Stimulated activated CD4-positive, alpha-beta T cell treated with anti-CD3 and anti-CD28 coated beads, Interleukin-2, amount 100 ng/mL, for 24 hours (primary cell): ENCODE data around the gene EIF4G3.
A peak's percentile ranks its signal among the peaks of the same experiment; 100 is the strongest.
"Not testable (repeated sequence)": the region's sequence is repeated elsewhere in the genome, so short reads cannot be mapped to it uniquely, and the experiment has no call there.

ENCODE experiments used
- DNase-seq, 2 donors: peaks; one replicate each; pipeline ENCODE4 v3.0.0-alpha.2; 2020

Gene EIF4G3

DNA sequence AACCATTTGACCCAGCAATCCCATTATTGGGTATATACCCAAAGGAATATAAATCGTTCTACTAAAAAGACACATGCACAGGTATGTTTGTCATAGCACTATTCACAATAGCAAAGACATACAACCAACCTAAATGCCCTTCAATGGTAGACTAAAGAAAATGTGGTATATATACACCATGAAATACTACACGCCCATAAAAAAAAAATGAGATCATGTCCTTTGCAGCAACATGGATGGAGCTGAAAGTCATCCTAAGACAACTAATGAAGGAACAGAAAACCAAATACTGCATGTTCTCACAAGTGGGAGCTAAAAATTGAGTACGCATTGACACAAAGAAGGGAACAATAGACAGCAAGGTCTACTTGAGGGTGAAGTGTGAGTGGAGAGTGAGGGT is 72.0 kb downstream of the EIF4G3 start:
- DNase-seq: no peak

GRCh38 chr1:21100481-21100921 is 76.2 kb downstream of the EIF4G3 start:
- no peak for DNase-seq

GRCh38 chr1:21099869-21100131 is 76.9 kb downstream of the EIF4G3 start:
- DNase-seq: no peak

- DNase-seq: no peak
These were observed 77.4 kb downstream of the EIF4G3 start for GRCh38 chr1:21099034-21099868.

DNA sequence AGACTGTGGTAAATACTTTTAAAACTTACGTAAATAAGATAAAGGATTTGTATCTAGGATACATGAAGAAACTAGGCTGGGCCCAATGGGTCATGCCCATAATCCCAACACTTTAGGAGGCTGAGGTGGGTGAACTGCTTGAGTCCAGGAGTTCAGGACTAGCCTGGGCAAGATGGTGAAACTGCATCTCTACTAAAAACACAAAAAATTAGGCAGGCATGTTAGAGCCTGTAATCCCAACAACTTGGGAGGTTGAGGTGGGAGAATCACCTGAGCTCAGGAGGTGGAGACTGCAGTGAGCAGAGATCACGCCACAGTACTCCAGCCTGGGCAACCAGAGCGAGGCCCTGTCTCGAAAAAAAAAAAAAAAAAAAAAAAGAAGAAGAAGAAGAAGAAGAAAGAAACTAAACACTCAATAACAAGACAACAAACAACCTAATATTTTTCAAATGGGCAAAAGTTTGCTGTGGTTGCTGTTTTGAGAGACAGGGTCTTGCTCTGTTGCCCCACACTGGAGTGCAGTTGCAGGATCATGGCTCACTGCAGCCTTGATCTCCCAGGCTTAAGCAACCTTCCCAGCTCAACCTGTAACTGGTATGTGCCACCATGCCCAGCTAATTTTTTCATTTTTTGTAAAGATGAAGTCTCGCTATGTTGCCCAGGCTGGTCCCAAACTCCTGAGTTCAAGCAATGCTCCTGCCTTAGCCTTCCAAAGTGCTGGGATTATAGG is 78.3 kb downstream of the EIF4G3 start:
- DNase-seq: no peak

- no peak for DNase-seq
These were observed 79.0 kb downstream of the EIF4G3 start for GRCh38 chr1:21097729-21098128.

GRCh38 chr1:21095976-21096375 is 80.7 kb downstream of the EIF4G3 start:
- DNase-seq: no peak

DNA sequence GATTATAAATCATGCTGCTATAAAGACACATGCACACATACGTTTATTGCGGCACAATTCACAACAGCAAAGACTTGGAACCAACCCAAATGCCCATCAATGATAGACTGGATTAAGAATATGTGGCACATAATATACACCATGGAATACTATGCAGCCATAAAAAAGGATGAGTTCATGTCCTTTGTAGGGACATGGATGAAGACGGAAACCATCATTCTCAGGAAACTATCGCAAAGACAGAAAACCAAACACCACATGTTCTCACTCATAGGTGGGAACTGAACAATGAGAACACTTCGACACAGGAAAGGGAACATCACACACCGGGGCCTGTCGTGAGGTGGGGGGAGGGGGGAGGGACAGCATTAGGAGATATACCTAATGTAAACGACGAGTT is 82.4 kb downstream of the EIF4G3 start:
- not testable (repeated sequence) for DNase-seq

- DNase-seq: not testable (repeated sequence)
These were observed 83.3 kb downstream of the EIF4G3 start for GRCh38 chr1:21093271-21093958.

DNA sequence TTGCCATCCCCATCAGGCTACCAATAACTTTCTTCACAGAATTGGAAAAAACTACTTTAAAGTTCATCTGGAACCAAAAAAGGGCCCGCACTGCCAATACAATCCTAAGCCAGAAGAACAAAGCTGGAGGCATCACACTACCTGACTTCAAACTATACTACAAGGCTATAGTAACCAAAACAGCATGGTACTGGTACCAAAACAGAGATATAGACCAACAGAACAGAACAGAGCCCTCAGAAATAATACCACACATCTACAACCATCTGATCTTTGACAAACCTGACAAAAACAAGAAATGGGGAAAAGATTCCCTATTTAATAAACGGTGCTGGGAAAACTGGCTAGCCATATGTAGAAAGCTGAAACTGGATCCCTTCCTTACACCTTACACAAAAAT is 84.2 kb downstream of the EIF4G3 start:
- not testable (repeated sequence) for DNase-seq

DNA sequence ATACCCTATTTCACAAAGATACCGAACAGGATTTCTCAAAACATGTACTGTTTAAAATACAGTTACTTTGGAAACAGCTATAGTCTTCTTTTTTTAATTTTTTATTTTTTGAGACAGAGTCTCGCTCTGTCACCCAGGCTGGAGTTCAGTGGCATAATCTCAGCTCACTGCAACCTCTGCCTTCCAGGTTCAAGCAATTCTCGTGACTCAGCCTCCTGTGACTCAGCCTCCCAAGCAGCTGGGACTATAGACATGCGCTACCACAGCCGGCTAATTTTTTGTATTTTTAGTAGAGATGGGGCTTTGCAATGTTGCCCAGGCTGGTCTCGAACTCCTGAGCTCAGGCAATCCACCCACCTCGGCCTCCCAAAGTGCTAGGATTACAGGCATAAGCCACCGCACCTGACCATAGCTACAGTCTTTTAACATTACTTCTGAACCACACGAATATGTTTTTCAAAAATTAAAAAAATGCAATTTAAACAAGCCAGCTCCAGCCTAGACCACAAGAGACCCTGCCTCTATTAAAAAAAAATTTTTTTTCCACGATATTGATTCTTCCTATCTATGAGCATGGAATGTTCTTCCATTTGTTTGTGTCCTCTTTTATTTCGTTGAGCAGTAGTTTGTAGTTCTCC is 85.5 kb downstream of the EIF4G3 start:
- DNase-seq: peak in 1 of 2 donors; percentile 10

DNA sequence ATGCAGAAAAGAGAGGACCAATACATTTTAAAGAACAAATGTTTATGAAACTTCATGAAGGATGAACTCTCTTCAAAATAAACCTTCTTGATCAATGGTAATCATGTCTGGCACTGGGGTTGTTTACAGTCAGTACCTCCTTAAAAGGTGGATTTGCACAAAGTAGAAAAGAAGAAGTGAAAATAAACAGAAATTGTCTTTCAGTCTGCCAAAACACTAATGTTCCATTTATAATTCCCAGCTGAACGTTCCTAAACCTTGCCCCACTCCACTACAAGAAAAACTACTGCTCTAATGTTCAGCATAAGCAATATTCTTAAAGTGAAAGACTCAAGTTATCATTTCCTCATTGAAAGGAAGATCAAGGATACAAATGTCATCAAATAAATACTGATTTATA is 86.2 kb downstream of the EIF4G3 start:
- DNase-seq: no peak

GRCh38 chr1:21089731-21090130 is 87.0 kb downstream of the EIF4G3 start:
- no peak for DNase-seq

DNA sequence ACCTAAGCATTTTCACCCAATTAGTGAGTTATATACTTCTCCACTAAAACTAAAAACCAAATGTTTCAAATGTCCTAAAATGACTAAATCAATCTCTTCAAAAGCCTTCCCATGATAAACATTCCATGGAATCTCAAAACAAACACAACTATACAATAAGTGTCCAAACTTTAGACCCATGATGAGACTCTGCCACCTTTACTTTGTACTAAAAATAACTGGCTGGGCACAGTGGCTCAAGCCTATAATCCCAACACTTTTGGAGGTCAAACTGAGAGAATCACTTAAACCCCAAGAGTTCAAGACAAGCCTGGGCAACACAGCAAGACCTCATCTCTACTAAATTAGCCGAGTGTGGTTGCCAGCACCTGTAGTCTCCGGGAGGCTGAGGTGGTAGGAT is 87.4 kb downstream of the EIF4G3 start:
- no peak for DNase-seq

GRCh38 chr1:21084111-21084810 is 92.4 kb downstream of the EIF4G3 start:
- peak in 1 of 2 donors; percentile 6 for DNase-seq

- no peak for DNase-seq
These were observed 94.6 kb downstream of the EIF4G3 start for GRCh38 chr1:21082073-21082472.

DNA sequence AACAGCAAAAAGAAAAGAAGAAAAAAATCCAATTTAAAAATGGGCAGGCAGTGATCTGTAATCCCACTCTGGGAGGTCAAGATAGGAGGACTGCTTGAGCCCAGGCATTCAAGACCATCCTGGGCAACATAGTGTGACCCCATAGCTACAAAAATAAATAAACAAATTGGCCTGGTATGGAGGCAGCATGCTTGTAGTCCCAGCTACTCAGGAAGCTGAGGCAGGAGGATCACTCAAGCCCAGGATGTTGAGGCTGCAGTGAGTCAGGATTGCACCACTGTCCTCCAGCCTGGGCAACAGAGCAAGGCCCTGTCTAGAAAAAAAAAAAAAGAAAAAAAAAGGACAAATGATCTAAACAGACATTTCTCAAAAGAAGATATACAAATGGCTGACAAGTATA is 99.6 kb downstream of the EIF4G3 start:
- no peak for DNase-seq

- no peak for DNase-seq
These were observed 104.0 kb downstream of the EIF4G3 start for GRCh38 chr1:21072721-21073120.

GRCh38 chr1:21069549-21069948 is 107.1 kb downstream of the EIF4G3 start:
- no peak for DNase-seq

GRCh38 chr1:21068937-21069336 is 107.8 kb downstream of the EIF4G3 start:
- DNase-seq: no peak

DNA sequence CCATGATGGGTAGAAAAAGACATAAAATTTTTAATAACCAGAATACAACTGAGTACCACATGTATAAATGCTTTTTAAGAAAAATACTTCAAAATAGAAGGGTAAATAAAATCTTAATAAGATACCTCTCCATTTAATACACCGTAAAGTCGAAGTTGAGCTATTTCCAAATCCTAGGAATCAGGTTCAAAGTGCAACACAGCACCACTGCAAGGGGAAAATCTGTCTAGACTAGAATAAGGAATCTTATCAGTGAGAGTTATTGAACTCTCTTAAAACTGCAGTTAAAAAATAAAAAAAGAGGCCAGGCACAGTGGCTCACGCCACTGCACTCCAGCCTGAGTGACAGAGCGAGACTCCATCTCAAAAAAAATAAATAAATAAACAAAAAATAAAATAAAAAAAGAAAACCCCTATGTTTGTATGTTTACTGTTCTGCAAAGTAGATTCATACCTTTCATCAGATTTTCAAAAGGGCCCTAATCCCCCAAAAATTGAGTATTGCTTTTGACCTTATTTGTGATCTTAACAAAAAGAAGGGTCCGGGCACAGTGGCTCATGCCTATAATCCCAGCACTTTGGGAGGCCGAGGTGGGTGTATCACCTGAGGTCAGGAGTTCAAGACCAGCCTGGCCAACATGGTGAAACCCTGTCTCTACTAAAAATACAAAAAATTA is 109.0 kb downstream of the EIF4G3 start:
- DNase-seq: no peak

- no peak for DNase-seq
These were observed 110.2 kb downstream of the EIF4G3 start for GRCh38 chr1:21066356-21067012.
